H1 (cell line): ENCODE data around the gene DOK6. TPM values are rescaled to one million over a fixed set of nuclear protein-coding genes. Genes with fewer than 3 reads are reported as not detected.

ENCODE experiments used
- CTCF ChIA-PET: fragments of 300-600 bp; sonication (Branson Sonifier 250); formaldehyde crosslinking; loops from one replicate; lab custom pipeline; 2021; ENCODE audit not compliant: partially characterized antibody; lab: Charles Lee
- POLR2A ChIA-PET: fragments of 300-600 bp; sonication (Branson Sonifier 250); formaldehyde crosslinking; loops from one replicate; lab custom pipeline; 2021; ENCODE audit warnings: inconsistent platforms; ENCODE audit not compliant: partially characterized antibody; lab: Charles Lee
- DNase-seq, 2 experiments: peaks; one replicate each; pipeline versions ENCODE4 v3.0.0 to v3.0.0-alpha.2; 2010 to 2022; ENCODE audit warnings: low spot score in 2 of 2, low read depth in 1 of 2, mixed read lengths in 1 of 2
- FAIRE-seq: peaks from 2 replicates; lab custom pipeline; 2011; peaks lifted over from hg19 to GRCh38; lab: Jason Lieb, UNC
- H2AFZ ChIP-seq: 2 replicates; pipeline ENCODE4 v1.8.1; 2012; ENCODE audit warnings: low read length, inconsistent platforms
- H2AK5ac ChIP-seq: 2 replicates; pipeline ENCODE4 v1.6.1; 2013; ENCODE audit warnings: low read depth, low read length
- H2BK120ac ChIP-seq: replicated peaks from 2 replicates; pipeline ENCODE3; 2013; ENCODE audit warnings: low read depth, low read length, inconsistent platforms
- H2BK12ac ChIP-seq: 2 replicates; pipeline ENCODE4 v1.6.1; 2013; ENCODE audit warnings: low read depth, low read length
- H2BK15ac ChIP-seq: 2 replicates; pipeline ENCODE4 v1.6.1; 2013; ENCODE audit warnings: low read length
- H2BK20ac ChIP-seq: 2 replicates; pipeline ENCODE4 v1.6.1; 2013; ENCODE audit warnings: low read length
- H2BK5ac ChIP-seq: 2 replicates; pipeline ENCODE4 v1.6.1; 2013; ENCODE audit warnings: low read depth, low read length
- H3K14ac ChIP-seq: 2 replicates; pipeline ENCODE4 v1.6.1; 2013; ENCODE audit warnings: inconsistent platforms; ENCODE audit not compliant: insufficient read length
- H3K18ac ChIP-seq: 2 replicates; pipeline ENCODE4 v1.6.1; 2013; ENCODE audit warnings: low read length; ENCODE audit errors: extremely low read depth
- H3K23ac ChIP-seq: 2 replicates; pipeline ENCODE4 v1.6.1; 2013; ENCODE audit warnings: inconsistent platforms; ENCODE audit not compliant: insufficient read length
- H3K23me2 ChIP-seq: 2 replicates; pipeline ENCODE4 v1.6.1; 2013; ENCODE audit warnings: low read depth, low read length
- H3K27ac ChIP-seq: 2 replicates; pipeline ENCODE4 v1.6.1; 2011; ENCODE audit warnings: low read depth, low read length, inconsistent platforms
- H3K27me3 ChIP-seq, 4 experiments: replicated peaks in 1 of 4; 1 replicate in 1 of 4; 2 replicates in 3 of 4; pipeline versions ENCODE4 v1.6.1 to v1.8.1; 2011 to 2013; ENCODE audit warnings: low read length in 3 of 4, mild to moderate bottlenecking in 3 of 4, inconsistent platforms in 2 of 4, mixed read lengths in 2 of 4, moderate library complexity in 1 of 4; ENCODE audit not compliant: control insufficient read depth in 3 of 4, insufficient read depth in 3 of 4; ENCODE audit errors: extremely low read depth in 1 of 4
- H3K36me3 ChIP-seq, 4 experiments: 2 replicates each; pipeline versions ENCODE4 v1.6.1 to v1.8.1; 2011 to 2013; ENCODE audit warnings: mild to moderate bottlenecking in 4 of 4, low read length in 3 of 4, moderate library complexity in 2 of 4, control low read depth in 1 of 4, inconsistent platforms in 1 of 4; ENCODE audit not compliant: insufficient read depth in 4 of 4, control insufficient read depth in 2 of 4
- H3K4ac ChIP-seq: replicated peaks from 2 replicates; pipeline ENCODE3; 2013; ENCODE audit warnings: low read length, low read depth, mixed read lengths, inconsistent platforms; ENCODE audit not compliant: insufficient read length
- H3K4me1 ChIP-seq, 4 experiments: replicated peaks in 1 of 4; 1 replicate in 1 of 4; 2 replicates in 3 of 4; pipeline versions ENCODE4 v1.6.1 to v1.8.1; 2011 to 2013; ENCODE audit warnings: low read length in 3 of 4, inconsistent platforms in 2 of 4, mixed read lengths in 1 of 4; ENCODE audit not compliant: insufficient read depth in 4 of 4, control insufficient read depth in 3 of 4
- H3K4me2 ChIP-seq, 2 experiments: 2 replicates each; pipeline versions ENCODE4 v1.6.1 to v1.8.1; 2011 to 2013; ENCODE audit warnings: low read depth in 2 of 2, low read length in 2 of 2, control low read depth in 1 of 2, inconsistent platforms in 1 of 2, mild to moderate bottlenecking in 1 of 2; ENCODE audit not compliant: insufficient read depth in 1 of 2
- H3K4me3 ChIP-seq, 4 experiments: fragments of 200-600, 300-600 bp in 1 of 4; sonication (generic), shearing (Covaris generic), sonication (Bioruptor Twin) in 1 of 4; 2 replicates each; pipeline versions ENCODE4 v1.5.1 to v1.8.1; 2011 to 2016; ENCODE audit warnings: low read length in 4 of 4, low read depth in 3 of 4, control low read depth in 2 of 4, inconsistent platforms in 2 of 4, mild to moderate bottlenecking in 2 of 4, mixed read lengths in 1 of 4, moderate library complexity in 1 of 4; ENCODE audit not compliant: insufficient read depth in 2 of 4; ENCODE audit errors: extremely low read depth in 1 of 4
- H3K56ac ChIP-seq: replicated peaks from 2 replicates; pipeline ENCODE3; 2013; ENCODE audit warnings: low read depth, mild to moderate bottlenecking, mixed read lengths, low read length, inconsistent platforms; ENCODE audit not compliant: insufficient read length
- H3K79me1 ChIP-seq: 2 replicates; pipeline ENCODE4 v1.6.1; 2013; ENCODE audit warnings: low read depth, low read length, control low read depth
- H3K79me2 ChIP-seq, 2 experiments: 2 replicates each; pipeline versions ENCODE4 v1.6.1 to v1.8.1; 2012 to 2013; ENCODE audit warnings: low read length in 2 of 2, mild to moderate bottlenecking in 2 of 2, inconsistent platforms in 1 of 2; ENCODE audit not compliant: insufficient read depth in 2 of 2, control insufficient read depth in 1 of 2
- H3K9ac ChIP-seq, 4 experiments: replicated peaks in 1 of 4; 1 replicate in 1 of 4; 2 replicates in 3 of 4; pipeline versions ENCODE4 v1.6.1 to v1.8.1; 2011 to 2013; ENCODE audit warnings: low read depth in 3 of 4, low read length in 3 of 4, control low read depth in 2 of 4, mild to moderate bottlenecking in 2 of 4, moderate library complexity in 2 of 4, inconsistent platforms in 1 of 4; ENCODE audit errors: extremely low read depth in 1 of 4
- H3K9me3 ChIP-seq, 2 experiments: 2 replicates each; pipeline versions ENCODE4 v1.6.1 to v1.8.1; 2012 to 2013; ENCODE audit warnings: mild to moderate bottlenecking in 2 of 2, moderate library complexity in 2 of 2, control low read depth in 1 of 2, inconsistent platforms in 1 of 2, low read depth in 1 of 2, low read length in 1 of 2, mixed read lengths in 1 of 2; ENCODE audit not compliant: insufficient read depth in 2 of 2
- H4K20me1 ChIP-seq, 2 experiments: replicated peaks in 1 of 2; 2 replicates each; pipeline versions ENCODE3 to v1.8.1; 2011 to 2013; ENCODE audit warnings: inconsistent platforms in 2 of 2, low read length in 2 of 2, mild to moderate bottlenecking in 1 of 2; ENCODE audit not compliant: insufficient read depth in 2 of 2, control insufficient read depth in 1 of 2
- H4K5ac ChIP-seq: 2 replicates; pipeline ENCODE4 v1.6.1; 2013; ENCODE audit warnings: low read length, low read depth, mixed read lengths, inconsistent platforms; ENCODE audit not compliant: insufficient read length
- H4K8ac ChIP-seq: 2 replicates; pipeline ENCODE4 v1.8.0; 2013; ENCODE audit warnings: mild to moderate bottlenecking, moderate library complexity, low read length, inconsistent platforms; ENCODE audit not compliant: insufficient read depth; ENCODE audit errors: extremely low read depth
- H4K91ac ChIP-seq: replicated peaks from 2 replicates; pipeline ENCODE3; 2013; ENCODE audit warnings: low read length, mixed read lengths, inconsistent platforms; ENCODE audit not compliant: insufficient read length
- HDAC2 ChIP-seq, 2 experiments: fragments of 300-600 bp in 1 of 2; sonication (generic) in 1 of 2; IDR thresholded peaks; 2 replicates each; pipeline ENCODE4 v1.6.1; 2011 to 2012; ENCODE audit warnings: low read depth in 2 of 2, low read length in 2 of 2, mild to moderate bottlenecking in 2 of 2, moderate library complexity in 2 of 2, borderline replicate concordance in 1 of 2, inconsistent platforms in 1 of 2
- MAFK ChIP-seq: IDR thresholded peaks from 2 replicates; pipeline ENCODE4 v1.6.1; 2012; ENCODE audit warnings: low read depth, mild to moderate bottlenecking, improper control_type of control experiment, low read length
- SIRT6 ChIP-seq: IDR thresholded peaks from one replicate; pipeline ENCODE4 v1.7.1; 2012; ENCODE audit warnings: low read length, inconsistent platforms
- SP1 ChIP-seq: IDR thresholded peaks from 2 replicates; pipeline ENCODE4 v1.6.1; 2011; ENCODE audit warnings: low read depth, low read length
- SUZ12 ChIP-seq: fragments of 200-600 bp; sonication (generic); IDR thresholded peaks from 2 replicates; pipeline ENCODE4 v1.6.1; 2012; ENCODE audit warnings: mild to moderate bottlenecking, inconsistent platforms, low read length, moderate library complexity, mixed read lengths
- WGBS, 2 experiments: shearing (Covaris generic) in 1 of 2; methylation state at CpG; one replicate each; pipeline versions ENCODE4 v1.1.6 to v1.1.7; 2013 to 2015; ENCODE audit warnings: low lambda C conversion rate in 2 of 2, mixed read lengths in 2 of 2, inconsistent platforms in 1 of 2, low coverage in 1 of 2, missing lambda C conversion rate in 1 of 2; ENCODE audit not compliant: insufficient replicate concordance in 2 of 2, insufficient coverage in 1 of 2, insufficient read length in 1 of 2; ENCODE audit errors: extremely low coverage in 1 of 2, missing lambda C conversion rate in 1 of 2; 5-methylcytosine and 5-hydroxymethylcytosine counted together
- polyA plus RNA-seq, 7 experiments: library from polyadenylated mRNA; depleted of rRNA in 3 of 7; stranded (reverse) in 5 of 7; unstranded in 2 of 7; fragments of >200 nt in 5 of 7; fragments of 200-250 nt in 2 of 7; gene quantifications; 1 replicate in 5 of 7; 2 replicates in 1 of 7; 4 replicates in 1 of 7; pipeline versions ENCODE4 v1.2.1 to v1.2.3, GENCODE V29; 2011 to 2013; ENCODE audit warnings: missing spikeins in 2 of 7, mixed read lengths in 2 of 7
- total RNA-seq: library from RNA; stranded (reverse); fragmentation: NEBNext Ultra II Directional; extraction: Animal tissue kit (Norgen Biotek cat#: 25700); gene quantifications from 2 replicates; pipeline ENCODE4 v1.2.1, GENCODE V29; 2021

DOK6 gene
- total and polyA plus RNA-seq, 2 of the 8 experiments (the other 6 are each of a cell fraction or from before 2014, with no cell fraction given): 0.33 to 0.50 TPM

- ChIA-PET POLR2A (interaction anchor here (0.6 kb wide), 1 partner anchor 433 kb away, joined by 3 read pairs; no protein-coding TSS in a partner anchor), CTCF (interaction anchor here (1.5 kb wide), 2 partner anchors 10 to 12 kb away, joined by 4 to 5 read pairs; no protein-coding TSS in a partner anchor)
- H3K27ac ChIP-seq: no peak overlapping the region
- H2BK12ac ChIP-seq: no peak overlapping the region
- FAIRE-seq: no peak
- H3K9ac ChIP-seq: no peak overlapping the region
- no peak overlapping the region for H4K8ac ChIP-seq
- H4K20me1 ChIP-seq: no peaks in the 10 kb centered on the region
- H3K79me2 ChIP-seq: no peaks in the 10 kb centered on the region
- no peak overlapping the region for H2BK15ac ChIP-seq
- no peak overlapping the region for H3K18ac ChIP-seq
- no peaks in the 10 kb centered on the region for H3K4me1 ChIP-seq
- 90% methylated on average over 1 of the region's 1 CpG; no CpG with 5 or more reads in 1 of the 2 experiments for WGBS, 2 experiments
- no peak overlapping the region for H3K4ac ChIP-seq
- no peak overlapping the region for H2BK120ac ChIP-seq
- H4K91ac ChIP-seq: no peak overlapping the region
- H3K36me3 ChIP-seq: peaks cover 0 to 4% (median 0%) of the 10 kb centered on the region in 4 experiments; a peak in 1 of 8 replicates
- H3K4me3 ChIP-seq: no peak overlapping the region
- H3K27me3 ChIP-seq: no peaks in the 10 kb centered on the region
- H4K5ac ChIP-seq: no peak overlapping the region
- peaks cover 6% of the 10 kb centered on the region in 2 experiments; a peak in 2 of 4 replicates for H3K9me3 ChIP-seq
- DNase-seq: no peak
- no peak overlapping the region for H2BK20ac ChIP-seq
- H3K23ac ChIP-seq: no peak overlapping the region
- H3K4me2 ChIP-seq: no peak overlapping the region
- H3K56ac ChIP-seq: no peak overlapping the region
- no peaks in the 10 kb centered on the region for H3K79me1 ChIP-seq
- H3K23me2 ChIP-seq: no peaks in the 10 kb centered on the region
- no peak overlapping the region for H2BK5ac ChIP-seq
- no peak overlapping the region for H2AFZ ChIP-seq
- no peak overlapping the region for H3K14ac ChIP-seq
- no peak overlapping the region for H2AK5ac ChIP-seq
- TF ChIP-seq SIRT6 (no peak), HDAC2 (IDR thresholded peaks at IDR 0.05; ENCODE audit: borderline replicate concordance in 1 of 2, low read depth in 2 of 2, low read length in 2 of 2) (no peak), MAFK (no peak), SP1 (no peak), SUZ12 (no peak)
Measured at GRCh38 chr18:69730664-69731063, 330.0 kb downstream of the DOK6 start.
